Measurements from ENCODE around the gene GRID2.

GRID2 gene

GRCh38 chr4:92529510-92529909 lies 225.7 kb downstream of the GRID2 start:
- no peak for DNase-seq
- H3K4me1 ChIP-seq: no peaks in the 10 kb centered on the region
- no peaks in the 10 kb centered on the region for H3K9me3 ChIP-seq
- no peak overlapping the region for H3K4me3 ChIP-seq (ENCODE audit: low read depth, low read length)
- no peaks in the 10 kb centered on the region for H3K27me3 ChIP-seq
- H3K36me3 ChIP-seq: no peaks in the 10 kb centered on the region
- TF ChIP-seq CTCF (IDR thresholded peaks at IDR 0.05; ENCODE audit: low read depth, low read length): no peak

- no peak for DNase-seq
- TF ChIP-seq CTCF (IDR thresholded peaks at IDR 0.05; ENCODE audit: low read depth, low read length): no peak
- Histone ChIP-seq H3K27me3 (no peaks in the 10 kb centered on the region), H3K36me3 (no peaks in the 10 kb centered on the region), H3K4me3 (ENCODE audit: low read depth, low read length) (no peak overlapping the region), H3K9me3 (no peaks in the 10 kb centered on the region), H3K4me1 (no peaks in the 10 kb centered on the region)
Observed at GRCh38 chr4:92535599-92535998, 231.8 kb downstream of the GRID2 start.

GRCh38 chr4:92551616-92552015 lies 247.8 kb downstream of the GRID2 start:
- Histone ChIP-seq H3K9me3 (no peaks in the 10 kb centered on the region), H3K4me1 (no peaks in the 10 kb centered on the region), H3K4me3 (ENCODE audit: low read depth, low read length) (no peak overlapping the region), H3K36me3 (no peaks in the 10 kb centered on the region), H3K27me3 (no peaks in the 10 kb centered on the region)
- DNase-seq: no peak
- no peak for TF ChIP-seq CTCF (IDR thresholded peaks at IDR 0.05; ENCODE audit: low read depth, low read length)

- no peak for DNase-seq
- Histone ChIP-seq H3K9me3 (no peaks in the 10 kb centered on the region), H3K4me3 (ENCODE audit: low read depth, low read length) (no peak overlapping the region), H3K36me3 (no peaks in the 10 kb centered on the region), H3K4me1 (no peaks in the 10 kb centered on the region), H3K27me3 (no peaks in the 10 kb centered on the region)
- no peak for TF ChIP-seq CTCF (IDR thresholded peaks at IDR 0.05; ENCODE audit: low read depth, low read length)
Observed at GRCh38 chr4:92566269-92566668, 262.5 kb downstream of the GRID2 start.

- no peak for DNase-seq
Observed at GRCh38 chr4:92580816-92581215, 277.1 kb downstream of the GRID2 start.

GRCh38 chr4:92599044-92599443 lies 295.3 kb downstream of the GRID2 start:
- no peak overlapping the region for H3K4me3 ChIP-seq (ENCODE audit: low read depth, low read length)

More at GRCh38 chr4:92580816-92581215, 277.1 kb downstream of the GRID2 start:
- no peak for TF ChIP-seq CTCF (IDR thresholded peaks at IDR 0.05; ENCODE audit: low read depth, low read length)
- Histone ChIP-seq H3K4me3 (ENCODE audit: low read depth, low read length) (no peak overlapping the region), H3K9me3 (no peaks in the 10 kb centered on the region), H3K36me3 (no peaks in the 10 kb centered on the region), H3K27me3 (no peaks in the 10 kb centered on the region), H3K4me1 (no peaks in the 10 kb centered on the region)

More at GRCh38 chr4:92599044-92599443, 295.3 kb downstream of the GRID2 start:
- Histone ChIP-seq H3K4me1 (no peaks in the 10 kb centered on the region), H3K36me3 (no peaks in the 10 kb centered on the region), H3K9me3 (no peaks in the 10 kb centered on the region), H3K27me3 (no peaks in the 10 kb centered on the region)
- DNase-seq: no peak
- TF ChIP-seq CTCF (IDR thresholded peaks at IDR 0.05; ENCODE audit: low read depth, low read length): no peak
